GM12878 (cell line): ENCODE measurements around the gene POLE3.

Source experiments
- ATF3 ChIP-seq: IDR thresholded peaks from 2 replicates; pipeline ENCODE4 v1.6.1; 2011; ENCODE audit warnings: low read depth, mild to moderate bottlenecking, low read length, moderate library complexity, borderline replicate concordance; ENCODE audit errors: extremely low read depth
- BACH1 ChIP-seq: fragments of 450-650 bp; IDR thresholded peaks from 2 replicates; pipeline ENCODE4 v1.6.1; 2017; ENCODE audit warnings: mild to moderate bottlenecking, borderline replicate concordance
- BRCA1 ChIP-seq: IDR thresholded peaks from 2 replicates; pipeline ENCODE4 v1.6.1; 2011; ENCODE audit warnings: low read depth, low read length, improper control_type of control experiment
- CTCF ChIP-seq, 3 experiments: IDR thresholded peaks in 2 of 3; conservative IDR thresholded peaks in 1 of 3; 2 replicates each; pipeline ENCODE4 v1.5.1; 2011; ENCODE audit warnings: low read depth in 3 of 3, low read length in 3 of 3, mild to moderate bottlenecking in 3 of 3, control low read depth in 2 of 3, moderate library complexity in 2 of 3, inconsistent platforms in 1 of 3, mixed read lengths in 1 of 3; ENCODE audit not compliant: control insufficient read depth in 2 of 3, insufficient read depth in 1 of 3; ENCODE audit errors: extremely low read depth in 1 of 3
- ELK1 ChIP-seq: IDR thresholded peaks from 2 replicates; pipeline ENCODE4 v1.6.1; 2012; ENCODE audit warnings: low read depth, low read length, improper control_type of control experiment
- EP300 ChIP-seq, 2 experiments: fragments of 150-350 bp in 1 of 2; IDR thresholded peaks; 2 replicates each; pipeline ENCODE4 v1.6.1; 2011 to 2012; ENCODE audit warnings: low read depth in 2 of 2, low read length in 2 of 2, borderline replicate concordance in 1 of 2, improper control_type of control experiment in 1 of 2, inconsistent platforms in 1 of 2; ENCODE audit not compliant: control insufficient read depth in 1 of 2
- JUND ChIP-seq: IDR thresholded peaks from 2 replicates; pipeline ENCODE4 v1.6.1; 2012; ENCODE audit warnings: low read depth, mild to moderate bottlenecking, low read length, improper control_type of control experiment, moderate library complexity
- RAD21 ChIP-seq: IDR thresholded peaks from 2 replicates; pipeline ENCODE4 v1.6.1; 2011; ENCODE audit warnings: mild to moderate bottlenecking, low read depth, low read length, moderate library complexity; ENCODE audit not compliant: insufficient read depth
- RFX5 ChIP-seq: IDR thresholded peaks from 2 replicates; pipeline ENCODE4 v1.6.1; 2011; ENCODE audit warnings: low read depth, low read length, improper control_type of control experiment
- USF2 ChIP-seq: IDR thresholded peaks from 2 replicates; pipeline ENCODE4 v1.6.1; 2011; ENCODE audit warnings: low read depth, low read length, improper control_type of control experiment, borderline replicate concordance
- ZNF274 ChIP-seq: IDR thresholded peaks from one replicate; pipeline ENCODE4 v1.8.0; 2011; ENCODE audit not compliant: insufficient read length, insufficient read depth

GRCh38 chr9:113452113-113452605 is 41.7 kb upstream of the POLE3 start:
- no peak for TF ChIP-seq ATF3
- TF ChIP-seq RAD21: no peak
- no peak for TF ChIP-seq USF2
- no peak for TF ChIP-seq RFX5
- TF ChIP-seq BRCA1: no peak
- TF ChIP-seq ZNF274: no peak
- TF ChIP-seq BACH1: no peak
- TF ChIP-seq CTCF (IDR thresholded peaks at IDR 0.05 in 2 of 3, conservative IDR thresholded peaks at IDR 0.05 in 1 of 3; ENCODE audit: control insufficient read depth in 2 of 3, extremely low read depth in 1 of 3, insufficient read depth in 1 of 3, low read depth in 3 of 3, low read length in 3 of 3): no peak
- TF ChIP-seq JUND: no peak
- no peak for TF ChIP-seq ELK1
- no peak for TF ChIP-seq EP300 (IDR thresholded peaks at IDR 0.05; ENCODE audit: borderline replicate concordance in 1 of 2, control insufficient read depth in 1 of 2, low read depth in 2 of 2, low read length in 2 of 2)
